Activated CD8-positive, alpha-beta memory T cell treated with anti-CD3 and anti-CD28 coated beads, Interleukin-2, amount 50 U/mL, for 1 hour (primary cell): ENCODE results near the gene NOSIP.

Source experiments
- DNase-seq: peaks from one replicate; pipeline ENCODE4 v3.0.0-alpha.2; 2020; ENCODE audit errors: extremely low read depth

The NOSIP gene

GRCh38 chr19:49507803-49508494 is 72.4 kb downstream of the NOSIP start:
- no peak for DNase-seq

- no peak for DNase-seq
Measured at GRCh38 chr19:49506575-49507105, 73.7 kb downstream of the NOSIP start.
